NCI-H128 (cell line): Measurements from ENCODE around the gene SV2B.
"Not testable (repeated sequence)": the region's sequence is repeated elsewhere in the genome, so short reads cannot be mapped to it uniquely, and the experiment has no call there.

Experiments used
- DNase-seq: peaks from one replicate; lab custom pipeline; 2025; ENCODE audit not compliant: unreplicated experiment; lab: John Stamatoyannopoulos, UW

SV2B gene

DNA sequence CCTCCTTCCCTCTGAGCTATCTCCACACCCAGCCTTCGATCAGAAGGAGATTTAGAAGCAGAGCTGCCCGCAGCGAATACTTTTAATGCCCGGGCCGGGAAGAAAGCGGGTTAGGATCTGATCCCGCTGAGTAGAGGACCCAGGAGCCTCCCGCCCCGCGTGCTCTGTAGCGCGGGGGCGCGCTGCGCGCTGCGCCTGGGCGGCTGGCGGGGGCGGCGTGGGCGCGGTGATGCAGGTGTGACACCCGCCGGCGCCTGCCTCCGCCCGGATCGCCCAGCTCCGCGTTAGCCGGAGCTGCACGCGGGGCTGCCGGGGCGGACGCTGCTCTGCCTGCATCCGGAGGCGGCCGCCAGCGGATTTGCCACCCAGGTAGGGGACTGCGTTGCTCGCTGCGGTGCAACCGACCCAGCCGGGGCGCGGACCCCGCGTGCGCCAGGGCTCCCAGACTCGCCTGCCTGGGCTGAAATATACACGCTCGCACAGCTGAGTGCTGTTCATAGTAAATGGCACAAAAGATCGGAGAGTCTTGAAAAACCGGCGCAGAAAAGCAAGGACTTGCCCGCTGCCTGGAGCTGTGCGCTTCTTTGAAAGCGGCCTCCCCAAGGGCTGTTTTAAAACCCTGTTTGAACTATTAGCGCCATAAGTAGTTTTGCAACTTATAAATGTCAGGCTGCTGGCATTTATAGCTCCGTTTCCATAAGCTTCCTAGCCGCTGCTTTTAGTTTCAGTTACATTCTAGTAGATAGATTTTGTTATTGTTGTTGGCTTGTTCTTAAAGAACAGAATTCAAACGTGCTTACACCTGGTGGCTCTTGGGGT is at the start of gene SV2B:
SV2B (plus strand) TSS at position 263 of the 819 bp plus-strand sequence. CDS start 126,007 bp downstream, outside the sequence.
- DNase-seq, result no peak

GRCh38 chr15:91051248-91051647 is 48.8 kb upstream of the SV2B start:
- DNase-seq, result no peak

DNA sequence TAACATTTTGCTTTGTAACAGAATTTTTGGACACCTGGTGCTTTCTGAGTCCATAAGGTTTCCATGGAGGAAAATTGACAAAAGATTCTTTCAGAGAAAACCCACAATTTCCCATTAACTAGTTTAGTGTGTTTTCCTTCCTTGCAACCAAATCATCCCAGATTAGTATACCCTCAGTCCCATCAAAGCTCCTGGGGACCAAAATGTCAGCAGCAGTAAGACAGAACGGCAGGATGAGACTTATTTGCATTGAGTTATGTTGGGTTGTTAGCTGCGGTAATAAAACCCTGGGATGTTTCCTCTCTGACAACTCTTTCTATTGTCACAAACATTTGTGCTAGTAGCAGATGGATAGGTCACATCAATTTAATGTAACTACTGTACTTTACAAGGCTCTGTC is 45.2 kb upstream of the SV2B start:
- DNase-seq, result no peak

GRCh38 chr15:91055548-91056331 is 44.3 kb upstream of the SV2B start:
- peak; percentile 73 for DNase-seq

GRCh38 chr15:91061230-91061629 is 38.8 kb upstream of the SV2B start:
- no peak for DNase-seq

DNA sequence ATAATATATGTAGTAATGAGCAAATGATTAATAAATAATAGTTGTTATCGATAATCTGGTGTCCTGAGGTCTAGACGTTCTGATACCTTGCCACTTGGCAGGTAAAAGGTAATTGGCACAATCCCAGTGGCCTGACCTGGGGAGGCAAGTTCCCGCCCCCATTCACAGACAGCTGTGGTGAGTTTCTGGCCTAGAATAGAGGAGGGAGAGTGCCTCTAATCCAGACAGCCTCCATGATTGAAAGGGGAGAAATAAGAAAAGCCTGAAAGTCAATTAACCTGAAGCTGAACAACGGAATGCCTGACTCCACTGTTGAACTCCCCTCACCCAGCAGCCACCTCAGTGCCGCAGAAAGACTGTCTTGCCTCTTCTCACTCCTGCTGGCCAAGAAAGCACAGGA is 38.1 kb upstream of the SV2B start:
- no peak for DNase-seq

- no peak for DNase-seq
Measured at GRCh38 chr15:91065505-91065904, 34.6 kb upstream of the SV2B start.

- DNase-seq, result no peak
Measured at GRCh38 chr15:91067036-91067435, 33.0 kb upstream of the SV2B start.

DNA sequence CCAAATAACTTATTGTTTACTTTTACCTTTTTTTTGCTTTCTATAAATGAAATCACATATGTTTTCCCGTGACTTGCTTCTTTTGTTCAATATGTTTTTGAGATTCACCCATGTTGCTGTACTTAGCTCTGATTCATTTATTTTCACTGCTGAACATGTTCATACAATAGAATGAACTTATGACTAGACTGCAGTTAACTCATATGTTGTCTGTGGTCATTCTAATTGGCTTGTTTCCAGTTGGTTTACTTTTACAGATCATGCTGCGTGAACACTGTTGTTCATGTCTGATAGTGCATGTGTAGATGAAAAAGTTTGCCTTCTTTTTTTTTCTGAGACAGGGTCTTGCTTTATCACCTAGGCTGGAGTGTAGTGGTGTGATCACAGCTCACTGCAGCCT is 31.6 kb upstream of the SV2B start:
- no peak for DNase-seq

DNA sequence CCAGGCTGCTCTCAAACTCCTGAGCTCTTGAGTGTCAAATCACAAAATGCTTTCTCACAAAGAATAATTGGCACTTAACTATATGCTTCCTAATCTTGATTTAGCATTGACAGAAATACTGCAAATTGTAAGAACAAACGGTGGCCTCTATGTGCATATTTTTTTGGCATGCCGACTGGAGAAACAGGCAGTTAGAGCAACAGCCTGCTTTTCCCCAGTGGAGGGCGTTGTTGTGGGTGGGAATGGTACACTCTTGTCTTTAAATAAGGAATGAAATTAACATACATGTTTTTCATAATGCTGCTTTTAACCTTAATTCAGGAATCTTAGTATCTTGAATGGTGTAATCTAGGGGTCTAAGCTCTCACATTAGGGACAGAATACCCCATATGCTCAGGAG is 31.1 kb upstream of the SV2B start:
- no peak for DNase-seq

GRCh38 chr15:91070872-91071271 is 29.2 kb upstream of the SV2B start:
- DNase-seq, result no peak

DNA sequence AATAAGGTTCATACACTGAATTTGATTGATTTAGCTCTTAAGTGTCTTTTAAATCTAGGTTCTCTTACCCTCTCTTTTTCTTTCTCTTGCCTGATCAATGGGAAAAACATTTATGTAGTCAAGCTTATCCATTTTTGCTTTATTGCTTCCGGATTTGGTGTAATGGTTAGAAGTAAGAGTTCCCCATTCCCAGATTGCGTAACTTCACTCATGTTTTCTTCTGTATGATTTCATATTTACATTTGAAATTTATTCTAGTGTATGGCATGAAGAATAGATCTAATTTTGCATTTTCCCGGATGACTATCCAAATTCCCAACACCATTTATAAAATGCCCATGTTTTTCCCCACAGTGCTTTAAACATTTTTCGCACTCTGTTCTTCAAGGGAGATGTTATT is 27.9 kb upstream of the SV2B start:
- no peak for DNase-seq

DNA sequence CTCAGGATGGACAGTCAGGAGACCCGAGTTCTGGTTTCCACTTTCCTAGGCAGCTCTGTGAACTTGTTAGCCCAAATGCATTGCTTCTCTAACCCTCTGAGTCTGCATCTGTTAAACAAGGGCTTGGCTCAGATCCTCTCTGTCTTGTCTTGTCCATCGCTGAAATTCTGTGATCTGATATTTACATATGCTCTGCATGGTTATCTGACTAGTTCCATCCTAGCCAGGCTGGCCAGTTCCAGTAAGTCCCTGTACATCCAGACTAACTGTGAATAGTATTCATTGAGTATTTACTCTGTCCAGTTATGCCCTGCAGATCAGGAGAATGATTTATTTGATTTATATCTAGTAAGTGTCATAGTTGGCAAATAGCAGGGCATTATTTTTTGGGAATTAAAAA is 27.0 kb upstream of the SV2B start:
- no peak for DNase-seq

GRCh38 chr15:91073768-91074167 is 26.3 kb upstream of the SV2B start:
- no peak for DNase-seq

DNA sequence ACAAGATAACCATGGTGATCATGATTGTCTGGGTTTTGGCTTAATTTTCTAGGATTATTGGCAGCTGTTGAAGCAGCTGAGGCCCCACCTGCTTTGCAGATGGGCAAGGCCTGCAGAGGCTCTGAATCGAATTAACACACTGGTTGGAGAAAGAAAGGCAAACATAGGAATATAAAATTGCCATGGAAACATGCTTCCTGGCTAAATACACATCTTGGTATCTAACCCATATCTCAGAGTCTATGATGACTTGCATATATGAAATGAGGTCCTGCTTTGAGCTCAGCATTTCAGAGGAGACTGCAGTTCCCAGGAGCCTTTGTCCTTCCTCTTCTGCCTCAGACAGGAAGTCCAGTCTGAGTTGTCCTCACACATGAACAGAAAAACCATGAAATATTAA is 24.3 kb upstream of the SV2B start:
- no peak for DNase-seq

DNA sequence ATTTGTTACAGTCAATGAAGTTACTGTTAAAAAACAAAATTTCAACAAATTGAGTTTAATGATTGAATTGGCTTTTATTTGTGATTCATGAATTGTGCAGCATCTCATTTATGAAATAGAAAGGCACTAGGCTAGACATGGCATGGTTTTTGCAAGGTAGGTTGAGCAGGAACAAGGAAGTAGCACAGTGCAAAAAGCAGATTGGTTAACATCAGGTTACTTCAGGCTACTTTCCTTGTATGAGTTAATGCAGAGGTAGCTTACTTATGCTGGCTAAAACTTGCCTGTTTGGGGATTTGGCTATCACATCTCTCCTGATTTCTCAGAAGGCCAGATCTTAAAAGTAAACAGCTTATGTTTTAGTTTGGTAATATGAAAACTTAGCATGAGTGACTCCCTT is 23.0 kb upstream of the SV2B start:
- no peak for DNase-seq

DNA sequence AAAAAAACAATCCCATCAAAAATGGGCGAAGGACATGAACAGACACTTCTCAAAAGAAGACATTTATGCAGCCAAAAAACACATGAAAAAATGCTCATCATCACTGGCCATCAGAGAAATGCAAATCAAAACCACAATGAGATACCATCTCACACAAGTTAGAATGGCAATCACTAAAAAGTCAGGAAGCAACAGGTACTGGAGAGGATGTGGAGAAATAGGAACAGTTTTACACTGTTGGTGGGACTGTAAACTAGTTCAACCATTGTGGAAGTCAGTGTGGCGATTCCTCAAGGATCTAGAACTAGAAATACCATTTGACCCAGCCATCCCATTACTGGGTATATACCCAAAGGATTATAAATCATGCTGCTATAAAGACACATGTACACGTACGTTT is 6.2 kb upstream of the SV2B start:
- DNase-seq, result not testable (repeated sequence)

DNA sequence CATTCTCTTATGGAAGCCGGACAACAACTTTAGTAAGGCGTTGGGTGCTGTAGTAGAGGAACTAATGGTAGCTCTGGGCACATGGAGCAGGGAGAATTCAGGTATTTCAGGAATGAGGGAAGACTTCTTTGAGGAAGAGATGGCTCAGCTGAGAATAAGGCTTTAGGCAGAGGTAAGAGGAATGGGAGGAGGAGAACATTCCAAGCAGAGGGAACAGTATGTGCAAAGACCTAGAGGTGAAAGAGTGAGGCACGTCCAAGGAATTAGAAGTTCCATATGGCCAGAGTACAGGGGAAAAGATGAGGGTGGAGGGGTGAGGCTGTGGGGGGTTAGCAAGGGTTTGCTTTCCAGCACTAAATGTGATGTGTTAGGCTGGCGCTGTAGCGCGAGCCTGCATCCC is 1.6 kb upstream of the SV2B start:
- DNase-seq, result no peak

- DNase-seq, result no peak
Measured at GRCh38 chr15:91099616-91099994, 452 bp upstream of the SV2B start.

DNA sequence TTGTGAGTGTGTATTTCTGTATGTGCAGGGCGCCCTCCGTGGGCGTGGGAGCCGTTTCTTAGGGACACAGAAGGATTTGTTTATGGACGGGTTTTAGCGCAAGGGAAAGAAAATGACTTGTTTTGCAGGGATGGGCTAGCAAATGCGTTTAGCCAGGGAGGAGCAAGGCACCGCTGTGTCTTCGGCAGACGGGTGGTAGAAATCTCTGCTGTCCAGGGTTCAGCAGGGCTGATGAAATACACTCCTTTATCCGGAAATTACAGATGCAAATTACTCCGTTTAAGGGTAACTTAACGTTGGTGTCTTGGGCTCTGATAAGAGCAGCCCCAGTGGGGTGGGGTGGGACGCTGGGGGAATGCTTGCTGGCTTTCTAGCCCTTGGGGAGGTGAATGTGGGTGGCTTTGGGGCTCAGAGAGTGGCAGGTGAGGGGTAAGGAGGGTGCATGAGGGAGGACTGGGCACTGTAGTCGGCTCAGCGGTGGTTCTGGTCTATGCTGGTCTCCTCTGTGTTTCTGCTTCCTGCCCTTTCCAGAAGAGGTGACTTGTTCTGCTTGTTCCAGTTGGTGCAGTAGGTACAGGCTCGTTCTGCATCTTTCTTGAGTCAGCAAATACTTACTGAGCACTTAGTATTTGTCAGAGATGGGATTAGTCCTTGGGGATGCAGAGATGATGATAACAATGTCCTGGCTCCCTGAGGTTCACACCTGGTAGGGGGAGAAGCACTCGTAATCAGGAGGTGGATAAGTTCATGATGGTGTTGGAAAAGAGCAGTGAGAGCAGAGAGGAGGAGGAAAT is 954 bp downstream of the SV2B start:
- DNase-seq, result no peak

- DNase-seq, result no peak
Measured at GRCh38 chr15:91101608-91101920, 1.5 kb downstream of the SV2B start.
